GM23338 (cell line): ENCODE data around the gene NPHP4. TPM values are rescaled to one million over a fixed set of nuclear protein-coding genes. Genes with fewer than 3 reads are reported as not detected.
A peak's percentile ranks its signal among the peaks of the same experiment; 100 is the strongest.

ENCODE experiments used
- ATAC-seq: fragments of 200-7000 bp; cut with Tn5 transposase; 3 replicates; pipeline ENCODE4 v1.9.1; 2020
- DNase-seq: peaks from one replicate; pipeline ENCODE4 v3.0.0-alpha.2; 2015; ENCODE audit warnings: low spot score
- H2AFZ ChIP-seq: fragments of 200-600 bp; sonication (generic); 2 replicates; pipeline ENCODE4 v1.8.0; 2016; ENCODE audit warnings: antibody characterized with exemption, mild to moderate bottlenecking, moderate library complexity
- H3F3A ChIP-seq: fragments of 200-600 bp; sonication (generic); replicated peaks from 2 replicates; pipeline ENCODE4 v1.8.0; 2017; ENCODE audit warnings: antibody characterized with exemption, mixed run types, low read depth
- H3K27ac ChIP-seq: fragments of 200-600 bp; sonication (generic); 2 replicates; pipeline ENCODE4 v1.6.1; 2016; ENCODE audit warnings: low read depth
- H3K27me3 ChIP-seq: fragments of 200-600 bp; sonication (generic); 2 replicates; pipeline ENCODE4 v1.8.0; 2016; ENCODE audit warnings: mild to moderate bottlenecking, mixed run types, moderate library complexity; ENCODE audit not compliant: insufficient read depth
- H3K36me3 ChIP-seq: fragments of 200-600 bp; sonication (generic); 2 replicates; pipeline ENCODE4 v1.8.0; 2016; ENCODE audit warnings: mild to moderate bottlenecking; ENCODE audit not compliant: insufficient read depth
- H3K4me1 ChIP-seq: fragments of 200-600 bp; sonication (generic); 2 replicates; pipeline ENCODE4 v1.8.0; 2016; ENCODE audit warnings: mild to moderate bottlenecking, moderate library complexity; ENCODE audit not compliant: insufficient read depth
- H3K4me2 ChIP-seq: fragments of 200-600 bp; sonication (generic); 2 replicates; pipeline ENCODE4 v1.7.1; 2017; ENCODE audit warnings: mixed run types
- H3K4me3 ChIP-seq: fragments of 200-600 bp; sonication (generic); 2 replicates; pipeline ENCODE4 v1.6.1; 2016; ENCODE audit warnings: mixed run types
- H3K79me2 ChIP-seq: fragments of 200-600 bp; sonication (generic); replicated peaks from 2 replicates; pipeline ENCODE4 v1.8.0; 2017; ENCODE audit warnings: mild to moderate bottlenecking; ENCODE audit not compliant: insufficient read depth
- H3K9me2 ChIP-seq: fragments of 200-600 bp; sonication (generic); 2 replicates; pipeline ENCODE4 v1.8.0; 2017; ENCODE audit not compliant: insufficient read depth
- H4K20me1 ChIP-seq: fragments of 200-600 bp; sonication (generic); replicated peaks from 2 replicates; pipeline ENCODE4 v1.8.0; 2017; ENCODE audit warnings: mild to moderate bottlenecking; ENCODE audit not compliant: insufficient read depth
- H3K27ac Mint-ChIP-seq: 2 replicates; pipeline ENCODE4 v1.8.0; 2020; ENCODE audit warnings: inconsistent platforms, mild to moderate bottlenecking, moderate library complexity, mixed read lengths
- H3K27me3 Mint-ChIP-seq: 3 replicates; pipeline ENCODE4 v1.8.0; 2022; ENCODE audit warnings: low read depth, mild to moderate bottlenecking, moderate library complexity, mixed read lengths, inconsistent platforms; ENCODE audit not compliant: insufficient read depth, poor library complexity
- H3K36me3 Mint-ChIP-seq: 3 replicates; pipeline ENCODE4 v1.8.0; 2021; ENCODE audit warnings: low read depth, mild to moderate bottlenecking, inconsistent platforms, moderate library complexity, mixed read lengths
- H3K4me1 Mint-ChIP-seq: 3 replicates; pipeline ENCODE4 v1.8.0; 2020; ENCODE audit warnings: mild to moderate bottlenecking, inconsistent platforms, mixed read lengths
- H3K4me3 Mint-ChIP-seq: 3 replicates; pipeline ENCODE4 v1.8.0; 2021; ENCODE audit warnings: moderate library complexity, mild to moderate bottlenecking, inconsistent platforms, mixed read lengths
- H3K9me3 Mint-ChIP-seq: 3 replicates; pipeline ENCODE4 v1.8.0; 2020; ENCODE audit warnings: moderate library complexity, mild to moderate bottlenecking, inconsistent platforms, mixed read lengths
- EZH2phosphoT487 ChIP-seq: fragments of 200-600 bp; sonication (generic); IDR thresholded peaks from one replicate; pipeline ENCODE4 v1.8.1; 2018; ENCODE audit warnings: antibody characterized with exemption; ENCODE audit not compliant: unreplicated experiment
- JUNB ChIP-seq: IDR thresholded peaks from one replicate; pipeline ENCODE4 v1.6.1; 2016; ENCODE audit warnings: antibody characterized with exemption; ENCODE audit not compliant: unreplicated experiment
- STAT1 ChIP-seq: IDR thresholded peaks from one replicate; pipeline ENCODE4 v1.6.1; 2016; ENCODE audit warnings: antibody characterized with exemption; ENCODE audit not compliant: unreplicated experiment
- polyA plus RNA-seq: library from polyadenylated mRNA; unstranded; fragments of >200 nt; fragmentation: Nextera tagmentation; extraction: Ambion mirVana; gene quantifications from 2 replicates; pipeline ENCODE4 v1.2.1, GENCODE V29; 2016
- total RNA-seq: library from RNA; depleted of rRNA; stranded (reverse); fragments of >200 nt; shearing (Covaris generic); gene quantifications from 2 replicates; pipeline ENCODE4 v1.2.3, GENCODE V29; 2014
- TF ChIP-seq, protein P1 (sequence below), 2 experiments: fragments of 200-600 bp in 1 of 2; sonication (generic) in 1 of 2; conservative IDR thresholded peaks; 2 replicates each; pipeline versions ENCODE4 v1.5.1 to v1.6.1; 2016 to 2017; ENCODE audit warnings: antibody characterized with exemption in 2 of 2, low read depth in 2 of 2, mild to moderate bottlenecking in 2 of 2, moderate library complexity in 1 of 2
- TF ChIP-seq, protein P2 (sequence below): IDR thresholded peaks from one replicate; pipeline ENCODE4 v1.6.1; 2018; ENCODE audit warnings: antibody characterized with exemption; ENCODE audit not compliant: unreplicated experiment

NPHP4 gene
- total and polyA plus RNA-seq, 2 experiments from 2014 or later: 2.5 to 12.4 TPM

DNA sequence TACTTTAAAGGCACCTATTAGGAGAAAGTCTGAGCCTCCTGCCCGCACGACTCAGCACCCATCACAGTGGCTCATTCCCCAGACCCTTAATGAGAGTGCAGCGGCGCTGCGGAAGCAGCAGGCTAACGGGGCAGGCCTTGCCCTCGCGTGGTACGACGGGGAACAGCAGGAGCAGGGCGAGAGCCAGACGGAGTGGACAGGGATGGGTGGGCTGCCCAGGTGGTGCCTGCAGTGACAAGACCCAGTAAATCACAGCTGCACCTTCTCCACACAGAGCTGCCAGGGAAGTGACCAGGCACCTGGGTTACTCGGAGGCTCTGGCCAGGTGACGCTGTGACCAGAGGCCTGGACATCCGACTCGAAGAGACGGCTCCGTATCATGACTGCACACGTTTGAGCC, 131.9 kb downstream of the NPHP4 start:
- Histone ChIP-seq H3K4me2 (no peak overlapping the region), H2AFZ (no peak overlapping the region), H3K4me3 (no peak overlapping the region), H3K27me3 (no peaks in the 10 kb centered on the region), H3K79me2 (no peaks in the 10 kb centered on the region), H3K4me1 (no peaks in the 10 kb centered on the region), H3K36me3 (no peaks in the 10 kb centered on the region), H3K27ac (no peak overlapping the region), H4K20me1 (no peaks in the 10 kb centered on the region), H3F3A (no peaks in the 10 kb centered on the region), H3K9me2 (no peaks in the 10 kb centered on the region)
- no peak overlapping the region; the same call in 1 of the 2 replicates for H3K27ac Mint-ChIP-seq
- H3K27me3 Mint-ChIP-seq: peaks cover 4% of the 10 kb centered on the region
- H3K4me1 Mint-ChIP-seq: peaks cover 10% of the 10 kb centered on the region; the same call in 2 of the 3 replicates
- H3K9me3 Mint-ChIP-seq: no peaks in the 10 kb centered on the region
- peak; percentile 17; the same call in 2 of the 3 replicates for ATAC-seq
- DNase-seq: peak; percentile 14
- TF ChIP-seq, protein P1, sequence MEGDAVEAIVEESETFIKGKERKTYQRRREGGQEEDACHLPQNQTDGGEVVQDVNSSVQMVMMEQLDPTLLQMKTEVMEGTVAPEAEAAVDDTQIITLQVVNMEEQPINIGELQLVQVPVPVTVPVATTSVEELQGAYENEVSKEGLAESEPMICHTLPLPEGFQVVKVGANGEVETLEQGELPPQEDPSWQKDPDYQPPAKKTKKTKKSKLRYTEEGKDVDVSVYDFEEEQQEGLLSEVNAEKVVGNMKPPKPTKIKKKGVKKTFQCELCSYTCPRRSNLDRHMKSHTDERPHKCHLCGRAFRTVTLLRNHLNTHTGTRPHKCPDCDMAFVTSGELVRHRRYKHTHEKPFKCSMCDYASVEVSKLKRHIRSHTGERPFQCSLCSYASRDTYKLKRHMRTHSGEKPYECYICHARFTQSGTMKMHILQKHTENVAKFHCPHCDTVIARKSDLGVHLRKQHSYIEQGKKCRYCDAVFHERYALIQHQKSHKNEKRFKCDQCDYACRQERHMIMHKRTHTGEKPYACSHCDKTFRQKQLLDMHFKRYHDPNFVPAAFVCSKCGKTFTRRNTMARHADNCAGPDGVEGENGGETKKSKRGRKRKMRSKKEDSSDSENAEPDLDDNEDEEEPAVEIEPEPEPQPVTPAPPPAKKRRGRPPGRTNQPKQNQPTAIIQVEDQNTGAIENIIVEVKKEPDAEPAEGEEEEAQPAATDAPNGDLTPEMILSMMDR (conservative IDR thresholded peaks at IDR 0.05; ENCODE audit: low read depth in 2 of 2): 0 out of 4 replicates have a peak, but pooled peaks have one; percentile 4 to 9
- TF ChIP-seq EZH2phosphoT487: no peak
- no peak overlapping the region for H3K4me3 Mint-ChIP-seq
- H3K36me3 Mint-ChIP-seq: no peaks in the 10 kb centered on the region

DNA sequence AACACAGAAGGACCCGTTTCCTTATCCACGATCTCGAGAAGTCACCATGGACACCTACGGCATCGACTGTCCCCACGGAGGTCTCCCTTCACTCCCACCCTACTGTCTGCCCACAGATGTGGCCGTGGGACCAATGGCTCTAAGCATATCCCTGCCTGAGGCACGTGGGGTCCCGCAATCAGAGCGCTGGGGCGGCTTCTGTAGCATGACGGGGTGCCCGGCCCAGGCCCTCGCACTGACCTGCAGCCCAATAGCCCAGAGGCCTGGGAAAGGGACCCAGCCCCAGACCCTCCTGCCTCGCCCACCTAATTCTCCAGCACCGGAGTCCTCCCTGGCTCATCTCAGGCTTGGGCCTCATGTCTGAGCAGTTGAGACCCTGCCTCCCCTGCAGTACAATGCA, 132.5 kb downstream of the NPHP4 start:
- H3K36me3 Mint-ChIP-seq: no peaks in the 10 kb centered on the region
- no peaks in the 10 kb centered on the region for H4K20me1 ChIP-seq
- no peaks in the 10 kb centered on the region for H3K4me1 ChIP-seq
- no peaks in the 10 kb centered on the region for H3K79me2 ChIP-seq
- no peak for ATAC-seq
- peaks cover 10% of the 10 kb centered on the region; the same call in 2 of the 3 replicates for H3K4me1 Mint-ChIP-seq
- no peak for TF ChIP-seq JUNB
- no peak for TF ChIP-seq STAT1
- TF ChIP-seq, protein P2, sequence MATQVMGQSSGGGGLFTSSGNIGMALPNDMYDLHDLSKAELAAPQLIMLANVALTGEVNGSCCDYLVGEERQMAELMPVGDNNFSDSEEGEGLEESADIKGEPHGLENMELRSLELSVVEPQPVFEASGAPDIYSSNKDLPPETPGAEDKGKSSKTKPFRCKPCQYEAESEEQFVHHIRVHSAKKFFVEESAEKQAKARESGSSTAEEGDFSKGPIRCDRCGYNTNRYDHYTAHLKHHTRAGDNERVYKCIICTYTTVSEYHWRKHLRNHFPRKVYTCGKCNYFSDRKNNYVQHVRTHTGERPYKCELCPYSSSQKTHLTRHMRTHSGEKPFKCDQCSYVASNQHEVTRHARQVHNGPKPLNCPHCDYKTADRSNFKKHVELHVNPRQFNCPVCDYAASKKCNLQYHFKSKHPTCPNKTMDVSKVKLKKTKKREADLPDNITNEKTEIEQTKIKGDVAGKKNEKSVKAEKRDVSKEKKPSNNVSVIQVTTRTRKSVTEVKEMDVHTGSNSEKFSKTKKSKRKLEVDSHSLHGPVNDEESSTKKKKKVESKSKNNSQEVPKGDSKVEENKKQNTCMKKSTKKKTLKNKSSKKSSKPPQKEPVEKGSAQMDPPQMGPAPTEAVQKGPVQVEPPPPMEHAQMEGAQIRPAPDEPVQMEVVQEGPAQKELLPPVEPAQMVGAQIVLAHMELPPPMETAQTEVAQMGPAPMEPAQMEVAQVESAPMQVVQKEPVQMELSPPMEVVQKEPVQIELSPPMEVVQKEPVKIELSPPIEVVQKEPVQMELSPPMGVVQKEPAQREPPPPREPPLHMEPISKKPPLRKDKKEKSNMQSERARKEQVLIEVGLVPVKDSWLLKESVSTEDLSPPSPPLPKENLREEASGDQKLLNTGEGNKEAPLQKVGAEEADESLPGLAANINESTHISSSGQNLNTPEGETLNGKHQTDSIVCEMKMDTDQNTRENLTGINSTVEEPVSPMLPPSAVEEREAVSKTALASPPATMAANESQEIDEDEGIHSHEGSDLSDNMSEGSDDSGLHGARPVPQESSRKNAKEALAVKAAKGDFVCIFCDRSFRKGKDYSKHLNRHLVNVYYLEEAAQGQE: no peak
- no peak overlapping the region for H3K4me3 Mint-ChIP-seq
- H3K27me3 ChIP-seq: no peaks in the 10 kb centered on the region
- H3K27ac ChIP-seq: no peak overlapping the region
- no peaks in the 10 kb centered on the region for H3F3A ChIP-seq
- H3K36me3 ChIP-seq: no peaks in the 10 kb centered on the region
- H3K27ac Mint-ChIP-seq: no peak overlapping the region; the same call in 1 of the 2 replicates
- H3K9me2 ChIP-seq: no peaks in the 10 kb centered on the region
- H3K9me3 Mint-ChIP-seq: no peaks in the 10 kb centered on the region
- H2AFZ ChIP-seq: no peak overlapping the region
- H3K4me2 ChIP-seq: no peak overlapping the region
- no peak for DNase-seq
- no peak overlapping the region for H3K4me3 ChIP-seq
- peaks cover 4% of the 10 kb centered on the region for H3K27me3 Mint-ChIP-seq
